NCI-H2196 treated with DMSO at 0.1 percent for 48 hours (cell line): ENCODE results near the gene GGTA1.
"Not testable (repeated sequence)": the region's sequence is repeated elsewhere in the genome, so short reads cannot be mapped to it uniquely, and the experiment has no call there.

Experiments
- DNase-seq: peaks from one replicate; lab custom pipeline; 2025; ENCODE audit not compliant: unreplicated experiment; lab: John Stamatoyannopoulos, UW

GGTA1 gene

DNA sequence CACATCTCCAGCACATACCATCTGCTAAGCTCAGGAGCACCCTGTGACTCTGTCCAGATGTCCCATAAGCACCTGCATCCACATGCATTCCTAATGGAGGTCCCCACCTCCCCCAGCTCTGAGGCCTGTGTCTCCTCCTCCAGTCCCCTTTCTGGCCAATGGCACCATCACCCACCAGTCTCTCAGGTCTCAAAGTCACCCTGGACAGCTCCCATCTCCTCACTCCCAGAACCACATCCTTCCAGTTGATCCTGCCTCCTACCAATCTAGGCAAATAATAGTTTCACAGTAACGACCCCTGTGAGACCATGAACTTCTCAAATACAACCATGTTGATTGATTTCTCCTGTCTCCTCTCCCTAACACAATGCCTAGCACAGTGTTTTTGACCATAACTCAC is 40.1 kb downstream of the GGTA1 start:
- no peak for DNase-seq

DNA sequence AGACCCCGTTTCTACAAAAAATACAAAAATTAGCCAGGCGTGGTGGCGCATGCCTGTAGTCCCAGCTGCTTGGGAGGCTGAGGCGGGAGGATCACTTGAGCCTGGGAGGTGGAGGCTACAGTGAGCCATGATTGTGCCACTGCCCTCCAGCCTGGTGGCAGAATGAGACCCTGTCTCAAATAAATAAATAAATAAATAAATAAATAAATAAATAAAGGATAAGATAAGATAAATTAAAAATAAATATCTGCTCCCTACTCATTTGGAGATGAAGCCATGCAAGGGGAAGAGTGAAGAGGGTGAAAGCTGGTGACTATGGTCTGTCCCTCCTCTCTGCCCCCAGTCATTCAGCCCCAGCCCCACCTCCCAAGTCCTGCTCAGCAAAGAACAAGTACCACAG is 41.2 kb downstream of the GGTA1 start:
- DNase-seq, result not testable (repeated sequence)

DNA sequence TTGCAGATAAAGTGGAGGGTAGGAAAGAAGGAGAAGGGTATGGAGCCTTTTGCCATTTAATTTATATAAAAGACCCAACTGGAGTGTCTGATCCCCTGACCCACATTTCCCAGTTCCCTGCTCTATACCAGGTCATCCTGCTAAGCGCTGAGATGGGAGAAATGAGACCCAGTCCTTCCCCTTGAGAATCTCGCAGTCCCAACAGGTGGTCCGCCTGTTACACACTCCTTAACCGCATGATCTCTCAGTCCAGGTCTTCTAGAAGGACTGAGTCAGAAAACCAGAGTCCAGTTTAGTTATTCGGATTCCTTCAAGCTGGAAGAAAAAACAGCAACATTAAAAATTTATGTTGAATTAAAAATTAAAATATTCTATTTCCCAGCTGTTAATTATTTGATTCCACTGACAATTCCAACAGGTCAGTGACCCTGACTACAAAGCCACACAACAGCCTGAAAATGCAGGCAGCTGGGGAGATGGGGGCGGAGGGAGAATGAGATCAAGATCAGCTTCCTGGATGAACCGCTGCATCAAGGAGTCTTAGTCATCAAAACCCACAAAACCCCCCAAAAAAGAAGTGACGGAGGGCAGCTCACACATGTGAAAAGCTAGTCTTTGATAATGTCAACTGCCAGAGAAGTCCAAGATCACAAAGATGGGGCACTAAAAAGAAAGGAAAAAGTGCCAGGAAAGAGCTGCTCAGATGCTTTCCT is 44.0 kb downstream of the GGTA1 start:
- no peak for DNase-seq

DNA sequence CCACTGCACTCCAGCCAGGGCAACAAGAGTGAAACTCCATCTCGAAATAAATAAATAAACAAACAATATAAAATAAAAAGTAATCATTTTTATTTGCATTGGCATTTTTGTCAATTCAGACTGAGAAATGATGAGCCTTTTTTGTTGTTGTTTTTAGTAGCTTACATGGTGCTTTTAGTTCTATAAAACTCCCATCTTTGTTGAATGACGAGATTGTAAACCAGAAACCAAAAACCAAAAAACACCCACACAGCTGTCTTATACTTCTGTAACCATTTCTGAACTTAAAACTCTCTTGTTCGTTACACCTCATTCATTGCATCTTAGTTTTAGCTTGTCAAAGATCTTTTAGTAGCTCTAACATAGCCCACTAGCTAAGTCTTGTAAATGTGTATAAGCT is 44.7 kb downstream of the GGTA1 start:
- no peak for DNase-seq

DNA sequence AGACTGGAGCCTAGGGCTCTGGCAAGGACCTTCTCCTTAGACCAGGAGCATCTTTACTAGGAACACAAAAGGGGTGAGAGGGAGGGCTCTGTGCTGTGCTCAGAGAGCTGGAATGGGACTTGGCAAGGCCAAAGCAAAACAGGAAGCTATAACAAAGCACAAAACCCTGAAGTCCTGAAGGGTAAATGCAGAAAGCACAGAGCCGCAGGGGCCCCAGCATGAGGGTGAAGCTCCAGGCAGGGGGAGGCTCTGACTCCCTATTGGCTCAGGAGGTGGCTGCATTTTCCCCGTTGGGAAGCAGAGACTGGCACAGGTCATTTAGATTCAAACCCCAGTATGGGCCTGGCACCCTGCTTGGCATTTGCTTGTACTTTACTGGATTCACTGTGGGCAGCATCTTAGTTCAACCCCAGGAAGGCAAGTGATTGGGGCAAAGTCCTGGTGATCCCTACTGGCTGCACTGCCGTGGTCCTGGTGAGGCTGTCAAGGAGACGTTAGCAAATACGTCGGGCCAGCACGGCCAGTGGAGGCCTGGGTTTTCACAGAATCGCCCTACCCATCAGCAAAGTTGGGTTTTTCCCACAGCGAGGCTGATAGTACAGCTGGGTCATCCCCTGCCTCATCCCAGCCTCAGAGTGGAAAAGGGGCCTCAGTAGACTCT is 46.3 kb downstream of the GGTA1 start:
- no peak for DNase-seq

DNA sequence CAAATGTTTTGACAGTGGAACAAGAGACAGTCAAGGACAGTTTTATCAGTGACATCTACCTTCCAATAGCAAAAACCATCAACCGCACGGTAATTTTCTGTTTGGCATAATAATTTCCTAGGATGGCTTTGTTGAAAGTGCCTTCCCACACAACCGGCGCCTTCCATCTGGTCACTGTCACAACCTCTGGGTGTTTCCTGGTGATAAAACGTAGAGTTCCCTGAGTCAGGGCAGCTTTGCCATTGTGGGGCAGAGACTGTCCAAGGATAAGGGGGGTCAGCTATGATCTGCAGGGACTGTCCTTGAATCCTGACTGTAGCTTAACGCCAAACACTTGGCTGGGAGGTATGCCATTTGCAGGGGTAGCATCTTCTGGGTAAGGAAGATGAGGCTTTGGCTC is 47.6 kb downstream of the GGTA1 start:
- no peak for DNase-seq

DNA sequence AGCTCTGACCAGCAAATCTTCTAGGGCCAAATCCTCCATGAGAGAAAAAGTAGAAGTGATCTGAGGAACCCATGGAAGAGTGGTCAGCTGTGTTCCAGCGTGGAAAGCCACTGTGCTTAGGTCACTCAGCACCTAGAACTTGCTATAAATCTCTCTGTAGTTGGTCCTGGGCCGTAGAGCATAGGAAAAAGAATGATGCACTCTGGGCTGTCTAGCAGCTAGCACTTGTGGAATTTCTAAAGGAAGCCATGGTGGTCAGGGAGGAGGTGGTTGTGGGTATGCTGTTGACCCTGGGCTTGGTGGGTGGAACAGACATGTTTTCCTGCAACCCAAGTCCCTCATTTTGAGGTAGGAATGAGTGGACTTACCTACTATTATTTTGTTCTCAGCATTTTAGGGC is 48.1 kb downstream of the GGTA1 start:
- DNase-seq, result no peak

DNA sequence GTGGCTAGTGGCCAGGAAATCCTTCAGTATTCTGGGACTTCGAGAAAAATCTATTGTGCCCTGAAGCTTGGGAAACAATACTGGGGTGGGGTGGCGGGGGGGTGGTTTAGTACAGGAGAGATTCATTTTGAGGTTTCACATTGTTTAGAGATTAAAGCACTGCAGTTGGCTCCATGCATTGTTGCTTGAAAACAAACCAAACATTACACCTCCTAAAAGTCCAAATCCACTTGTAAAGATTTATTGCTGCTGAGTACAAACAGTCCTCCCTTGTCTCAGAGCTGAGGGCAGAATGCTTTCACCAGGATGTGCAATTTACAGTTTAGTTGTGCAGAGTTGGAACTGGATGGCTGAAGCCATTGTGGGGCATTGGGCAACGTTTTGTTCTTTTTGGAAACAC is 49.4 kb downstream of the GGTA1 start:
- DNase-seq, result no peak

DNA sequence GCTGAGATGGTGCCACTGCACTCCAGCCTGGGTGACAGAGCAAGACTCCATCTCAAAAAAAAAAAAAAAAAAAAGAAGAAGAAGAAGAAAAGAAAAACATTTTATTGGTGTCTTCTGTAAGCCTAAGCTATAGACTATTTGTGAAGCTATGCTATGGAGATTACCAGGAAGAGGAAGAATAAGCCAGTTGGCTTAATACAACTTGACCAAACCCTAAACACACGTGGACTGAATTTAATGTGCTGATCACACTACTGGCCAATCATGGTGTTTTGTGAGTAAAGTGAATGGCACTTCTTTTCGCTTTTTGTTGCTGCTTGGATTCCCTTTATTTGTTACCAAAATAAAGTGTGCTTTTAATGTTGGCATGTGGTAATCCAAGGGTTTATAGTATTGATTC is 49.9 kb downstream of the GGTA1 start:
- DNase-seq, result no peak

DNA sequence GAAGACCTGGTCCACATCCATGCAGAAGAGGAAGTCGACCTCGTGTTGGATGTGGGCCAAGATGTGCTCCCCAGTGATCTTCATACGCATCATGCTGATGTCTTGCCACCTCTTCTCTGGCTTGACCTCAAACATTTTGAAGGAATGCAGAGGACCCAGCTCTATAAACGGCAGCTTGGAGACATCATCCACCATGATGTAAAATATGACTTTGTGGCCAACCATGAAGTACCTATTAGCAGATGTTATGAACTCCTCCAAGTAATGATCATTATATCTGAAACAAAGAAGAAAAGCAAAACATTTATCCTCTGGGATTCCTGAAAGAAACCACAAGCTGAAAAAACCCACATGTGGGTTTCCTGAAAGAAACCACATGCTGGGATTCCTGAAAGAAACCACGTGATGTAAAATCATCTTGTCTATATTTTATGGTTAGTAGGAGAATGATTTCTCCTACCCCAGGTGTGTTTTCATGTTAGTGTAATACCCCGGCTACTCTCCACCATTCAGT is 52.3 kb downstream of the GGTA1 start:
- DNase-seq, result no peak

DNA sequence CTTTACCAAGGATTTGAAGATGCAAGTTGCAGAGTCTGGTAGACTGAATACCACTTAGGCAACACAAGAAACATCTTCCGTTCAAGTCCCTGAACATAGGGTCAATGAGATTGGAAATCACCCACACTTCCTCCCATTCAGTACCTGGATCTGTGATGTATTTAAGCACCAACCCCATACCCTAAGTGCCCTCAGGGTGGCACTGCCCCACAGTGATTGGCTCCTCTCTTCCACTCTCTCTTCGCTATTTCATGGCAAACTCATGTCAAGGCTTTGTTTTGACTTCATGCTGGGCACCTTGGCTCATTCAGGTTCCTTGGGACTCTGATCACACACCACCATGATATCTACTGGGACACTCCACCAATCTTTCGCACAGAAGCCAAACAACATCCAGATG is 53.7 kb downstream of the GGTA1 start:
- no peak for DNase-seq

DNA sequence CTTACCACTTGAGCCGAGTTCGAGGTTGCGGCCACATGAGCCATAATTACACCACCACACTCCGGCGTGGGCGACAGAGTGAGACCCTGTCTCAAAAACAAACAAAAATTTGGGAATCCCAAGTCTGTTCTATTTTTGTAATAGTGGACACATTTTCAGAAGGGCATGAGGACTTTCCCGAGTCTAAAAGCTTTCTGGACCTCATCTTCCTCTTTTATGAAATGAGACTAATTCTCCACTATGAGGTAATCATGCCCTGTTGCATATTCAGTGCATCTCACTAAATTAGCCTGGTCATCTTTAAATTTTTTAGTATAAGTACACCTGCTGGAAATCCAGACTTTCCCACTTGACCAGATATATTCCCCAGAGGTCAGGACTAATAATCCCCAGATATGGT is 55.7 kb downstream of the GGTA1 start:
- no peak for DNase-seq

DNA sequence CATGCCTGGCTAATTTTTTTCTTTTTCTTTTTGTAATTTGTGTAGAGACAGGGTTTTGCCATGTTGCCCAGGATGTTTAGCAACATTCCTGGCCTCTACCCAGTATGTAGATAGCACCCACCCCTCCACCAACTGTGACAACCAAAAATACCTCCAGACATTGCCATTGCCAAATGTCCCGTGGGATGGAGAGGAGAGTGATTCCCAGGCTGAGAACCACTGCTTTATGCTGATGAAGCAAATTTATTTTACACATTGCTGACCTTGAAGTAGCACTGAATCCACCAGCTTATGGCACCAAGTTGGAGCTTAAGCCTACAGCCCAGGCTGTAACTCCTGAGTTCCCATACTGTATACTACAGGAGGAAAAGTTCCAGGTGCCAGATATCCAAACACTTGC is 58.5 kb downstream of the GGTA1 start:
- DNase-seq, result no peak

DNA sequence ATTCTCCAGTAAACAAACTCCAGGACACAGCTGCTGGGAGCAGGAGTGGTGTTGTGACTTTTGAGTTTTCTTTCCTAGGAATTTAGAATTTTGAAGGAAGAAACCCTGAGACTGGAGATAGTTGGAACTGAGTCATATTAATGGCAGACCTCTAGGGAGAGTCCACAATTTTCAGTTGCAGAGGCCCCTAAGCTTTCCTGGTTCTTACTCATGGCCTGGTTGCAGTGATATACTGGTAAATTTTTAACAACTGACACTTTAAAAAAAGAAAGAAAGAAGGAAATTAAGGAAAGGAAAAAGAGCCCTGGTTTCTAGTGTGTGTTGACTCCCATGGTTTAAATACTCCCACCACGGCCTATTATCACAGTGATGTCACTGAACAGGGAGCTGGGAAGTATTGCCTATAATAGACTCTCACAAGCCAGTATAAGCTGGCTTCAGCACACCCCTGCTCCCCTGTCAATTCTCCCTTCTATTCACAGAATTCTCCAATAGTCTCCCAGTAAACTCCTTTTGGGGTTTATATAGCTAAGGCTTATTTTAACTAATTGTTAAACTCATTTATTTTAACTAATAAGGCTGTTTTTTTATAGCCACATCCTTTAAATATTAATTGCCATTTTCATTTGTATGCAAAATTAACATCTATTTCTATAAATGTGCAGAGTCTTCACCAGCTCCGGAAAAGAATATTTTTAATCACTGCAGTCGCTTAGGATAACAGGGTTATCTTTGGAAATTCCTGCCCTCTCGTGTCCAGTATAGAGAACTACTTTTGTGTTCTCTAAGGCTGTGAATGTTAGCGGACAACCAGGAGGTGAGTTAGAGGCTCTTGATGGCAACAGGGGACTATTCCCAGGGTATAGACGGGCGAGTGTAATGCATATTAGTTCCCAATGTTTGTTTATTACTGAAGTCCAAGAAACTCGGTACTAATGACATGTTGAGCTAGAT is 59.7 kb downstream of the GGTA1 start:
- DNase-seq, result no peak

DNA sequence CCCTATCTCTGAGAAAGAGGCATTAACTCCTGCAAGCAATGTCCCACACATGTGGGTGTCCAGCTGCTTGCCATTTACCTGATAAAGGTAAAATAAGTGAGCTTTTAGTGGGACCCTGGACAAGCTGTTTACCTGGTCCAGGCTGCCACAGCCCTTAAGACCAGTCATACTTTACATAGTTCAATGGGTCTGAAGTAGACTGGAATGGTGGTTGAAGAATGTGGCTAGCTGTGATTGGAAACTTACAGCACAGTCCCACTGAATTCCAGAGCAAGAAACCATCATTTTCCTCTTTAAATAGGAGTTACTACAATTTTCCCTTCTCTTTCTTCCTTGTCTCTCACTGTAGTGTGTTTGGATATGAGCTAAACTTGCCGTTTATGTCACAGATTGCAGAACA is 60.6 kb downstream of the GGTA1 start:
- no peak for DNase-seq

DNA sequence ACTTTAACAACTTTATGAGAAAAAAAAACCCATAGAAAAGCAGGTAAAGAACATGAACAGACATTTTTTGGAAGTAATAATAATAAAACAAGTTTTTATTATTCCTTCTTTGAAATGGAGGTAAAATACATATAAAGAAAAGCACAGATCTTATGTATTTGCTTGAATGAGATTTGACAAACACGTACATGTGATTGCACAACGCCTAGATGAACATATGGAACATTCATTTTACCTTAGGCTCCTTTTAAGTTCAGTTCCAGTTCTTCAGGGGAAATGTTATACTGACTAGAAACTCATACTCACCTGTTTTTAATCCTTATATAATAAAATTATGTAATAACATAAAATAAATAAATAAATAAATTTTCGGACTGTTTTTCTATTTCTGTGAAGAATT is 61.8 kb downstream of the GGTA1 start:
- no peak for DNase-seq

DNA sequence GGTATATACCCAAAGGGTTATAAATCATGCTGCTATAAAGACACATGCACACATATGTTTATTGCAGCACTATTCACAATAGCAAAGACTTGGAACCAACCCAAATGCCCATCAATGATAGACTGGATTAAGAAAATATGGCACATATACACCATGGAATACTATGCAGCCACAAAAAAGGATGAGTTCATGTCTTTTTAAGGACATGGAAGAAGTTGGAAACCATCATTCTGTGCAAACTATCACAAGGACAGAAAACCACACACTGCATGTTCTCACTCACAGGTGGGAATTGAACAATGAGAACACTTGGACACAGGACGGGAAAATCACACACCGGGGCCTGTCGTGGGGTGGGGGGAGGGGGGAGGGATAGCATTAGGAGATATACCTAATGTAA is 62.6 kb downstream of the GGTA1 start:
- DNase-seq, result not testable (repeated sequence)

DNA sequence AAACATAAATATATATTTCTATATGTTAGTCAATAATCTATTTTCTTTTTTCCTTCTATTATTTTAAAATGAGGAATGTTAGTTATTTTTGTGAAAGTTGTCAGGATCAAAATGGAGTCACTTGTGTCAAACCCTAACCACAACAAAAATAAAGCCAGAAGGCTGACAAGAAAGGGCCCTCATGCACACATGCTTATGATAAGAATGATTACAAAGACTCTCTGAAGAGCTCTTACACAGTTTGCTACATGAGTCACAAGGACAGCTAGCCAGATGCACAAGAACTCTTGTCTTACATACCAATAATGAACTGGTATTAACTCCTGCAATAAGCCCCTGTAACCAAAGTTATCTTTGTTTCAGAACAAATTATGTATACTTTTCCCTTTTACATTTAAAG is 64.7 kb downstream of the GGTA1 start:
- DNase-seq, result no peak

DNA sequence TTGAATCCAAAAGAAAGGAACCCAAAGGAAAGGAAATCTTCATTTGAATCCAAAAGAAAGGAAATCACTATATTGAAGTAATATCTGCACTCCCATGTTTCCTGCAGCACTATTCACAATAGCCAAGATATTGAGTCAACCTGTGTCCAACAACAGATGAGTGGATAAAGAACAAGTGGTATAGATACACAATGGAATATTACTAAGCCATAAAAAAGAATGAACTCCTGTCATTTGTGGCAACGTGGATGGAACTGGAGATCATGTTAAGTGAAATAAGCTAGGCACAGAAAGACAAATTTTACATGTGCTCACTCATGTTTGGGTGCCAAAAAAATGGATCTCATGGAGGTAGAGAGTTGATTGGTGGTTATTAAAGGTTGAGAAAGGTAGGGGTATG is 71.7 kb downstream of the GGTA1 start:
- no peak for DNase-seq

DNA sequence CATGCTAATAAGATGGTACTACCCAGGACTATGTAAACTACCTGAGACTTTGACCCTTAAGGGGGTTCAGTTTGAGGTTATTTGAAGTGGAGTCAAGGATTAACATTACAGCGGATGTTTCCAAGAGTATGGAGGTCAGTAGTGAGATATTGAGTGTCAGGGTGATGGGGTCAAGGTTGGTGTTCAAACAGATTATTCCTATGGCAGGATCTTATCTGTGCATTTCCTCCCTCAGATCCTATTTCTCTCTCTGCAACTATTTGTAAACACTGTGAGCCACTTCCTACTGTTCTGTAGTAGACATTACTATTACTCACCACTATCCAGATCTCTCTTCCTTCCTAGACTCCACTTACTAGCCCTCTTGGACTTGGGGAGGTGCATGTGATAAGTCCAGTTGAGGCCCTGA is 75.6 kb downstream of the GGTA1 start:
- no peak for DNase-seq

DNA sequence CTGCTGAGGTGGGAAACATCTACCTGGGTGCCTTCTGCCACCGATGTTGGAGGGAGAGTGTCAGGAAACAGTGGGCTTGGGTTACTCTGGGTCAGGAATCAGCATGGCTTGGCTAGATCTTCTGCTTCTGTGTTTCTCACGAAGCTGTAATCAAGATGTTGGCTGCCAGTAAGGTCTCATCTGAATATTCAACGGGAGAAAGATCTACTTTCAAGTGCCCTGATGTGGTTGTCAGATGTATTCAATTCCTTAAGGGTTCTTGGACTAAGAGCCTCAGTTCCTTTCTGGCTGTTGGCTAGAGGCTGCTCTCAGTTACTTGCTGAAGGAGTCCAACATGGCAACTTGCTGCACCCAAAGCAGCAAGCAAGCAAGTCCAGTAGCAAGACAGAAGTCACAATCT is 87.7 kb downstream of the GGTA1 start:
- DNase-seq, result no peak

DNA sequence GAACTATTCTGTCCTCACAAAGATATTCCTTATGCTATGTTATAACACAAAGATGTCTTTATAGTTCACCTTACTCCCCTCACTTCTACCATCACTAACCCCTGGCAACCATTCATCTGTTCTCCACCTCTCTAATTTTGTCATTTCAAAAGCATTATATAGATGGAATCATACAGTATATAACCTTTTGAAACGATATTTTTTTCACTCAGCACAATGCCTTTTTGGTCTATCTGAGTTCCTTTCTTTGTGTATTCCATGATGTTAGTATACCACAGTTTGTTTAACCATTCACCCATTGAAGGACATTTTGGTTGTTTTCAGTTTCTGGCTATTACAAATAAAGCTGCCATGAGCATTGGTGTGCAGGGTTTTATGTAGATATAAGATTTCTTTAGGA is 93.7 kb downstream of the GGTA1 start:
- DNase-seq, result no peak
